ENCODE results near the gene CDH22. TPM values are rescaled to one million over a fixed set of nuclear protein-coding genes. Genes with fewer than 3 reads are reported as not detected.

Gene CDH22
- total RNA-seq, 1 donor from 2014 or later, result 0.09 TPM

DNA sequence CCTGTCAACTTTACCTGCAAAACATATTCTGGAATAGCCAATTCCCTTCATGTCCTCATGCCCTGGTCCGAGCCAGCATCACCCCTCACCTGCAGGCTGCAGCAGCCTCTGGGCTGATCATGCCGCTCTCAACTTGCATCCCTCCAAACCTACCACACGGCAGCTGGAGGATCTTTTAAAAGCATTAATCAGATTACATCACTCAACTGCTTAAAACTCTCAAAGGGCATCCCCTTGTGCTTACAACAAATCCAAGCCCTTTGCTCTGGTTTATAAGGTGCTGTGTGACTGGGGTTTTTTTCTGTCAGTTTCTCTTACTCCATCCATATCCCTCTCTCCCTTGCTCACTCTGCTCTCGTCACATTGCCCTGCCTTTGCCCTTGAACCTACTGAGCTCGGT is 166.2 kb downstream of the CDH22 start:
- Mint-ChIP-seq H3K4me1 (peaks cover 11% of the 10 kb centered on the region), H3K27me3 (ENCODE audit: low read depth) (peaks cover 36% of the 10 kb centered on the region), H3K9me3 (no peaks in the 10 kb centered on the region), H3K36me3 (ENCODE audit: low read depth) (no peaks in the 10 kb centered on the region), H3K4me3 (no peak overlapping the region), H3K27ac (ENCODE audit: unreplicated experiment) (no peak overlapping the region)
- no peak for DNase-seq (ENCODE audit: low read depth, low spot score)
- TF ChIP-seq, protein P1, sequence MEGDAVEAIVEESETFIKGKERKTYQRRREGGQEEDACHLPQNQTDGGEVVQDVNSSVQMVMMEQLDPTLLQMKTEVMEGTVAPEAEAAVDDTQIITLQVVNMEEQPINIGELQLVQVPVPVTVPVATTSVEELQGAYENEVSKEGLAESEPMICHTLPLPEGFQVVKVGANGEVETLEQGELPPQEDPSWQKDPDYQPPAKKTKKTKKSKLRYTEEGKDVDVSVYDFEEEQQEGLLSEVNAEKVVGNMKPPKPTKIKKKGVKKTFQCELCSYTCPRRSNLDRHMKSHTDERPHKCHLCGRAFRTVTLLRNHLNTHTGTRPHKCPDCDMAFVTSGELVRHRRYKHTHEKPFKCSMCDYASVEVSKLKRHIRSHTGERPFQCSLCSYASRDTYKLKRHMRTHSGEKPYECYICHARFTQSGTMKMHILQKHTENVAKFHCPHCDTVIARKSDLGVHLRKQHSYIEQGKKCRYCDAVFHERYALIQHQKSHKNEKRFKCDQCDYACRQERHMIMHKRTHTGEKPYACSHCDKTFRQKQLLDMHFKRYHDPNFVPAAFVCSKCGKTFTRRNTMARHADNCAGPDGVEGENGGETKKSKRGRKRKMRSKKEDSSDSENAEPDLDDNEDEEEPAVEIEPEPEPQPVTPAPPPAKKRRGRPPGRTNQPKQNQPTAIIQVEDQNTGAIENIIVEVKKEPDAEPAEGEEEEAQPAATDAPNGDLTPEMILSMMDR (conservative IDR thresholded peaks at IDR 0.05), result no peak

DNA sequence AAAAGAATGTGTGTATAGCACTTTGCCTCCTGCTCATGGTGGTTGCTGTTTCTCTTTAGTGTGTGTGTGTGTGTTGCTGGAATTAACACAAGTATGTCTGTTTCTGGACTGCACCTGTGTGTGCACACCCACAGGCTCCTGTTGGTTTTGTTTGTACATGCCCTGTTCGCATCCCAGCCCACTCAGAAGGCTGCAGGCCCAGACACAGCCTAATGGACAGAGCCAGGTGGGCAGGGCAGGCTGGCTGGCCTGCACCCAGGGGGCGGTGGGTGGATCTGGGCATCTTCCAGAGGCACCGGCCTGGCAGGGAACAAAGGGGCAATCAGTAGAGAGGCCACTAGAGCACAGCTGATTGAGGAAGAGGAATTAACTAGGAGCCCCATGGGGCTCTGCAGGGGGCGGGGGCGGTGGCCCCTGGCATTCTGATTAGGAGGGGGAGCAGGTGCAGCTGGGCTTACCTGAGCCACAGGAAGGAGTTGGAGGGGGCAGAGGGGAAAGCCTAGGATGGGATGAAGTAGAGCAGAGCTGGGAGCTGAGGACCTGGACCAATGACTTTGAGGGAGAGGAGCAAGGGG is 168.3 kb downstream of the CDH22 start:
- Mint-ChIP-seq H3K27ac (ENCODE audit: unreplicated experiment) (peak overlapping the region; percentile 89), H3K36me3 (ENCODE audit: low read depth) (no peaks in the 10 kb centered on the region), H3K4me3 (no peak overlapping the region), H3K4me1 (peaks cover 15% of the 10 kb centered on the region), H3K9me3 (no peaks in the 10 kb centered on the region), H3K27me3 (ENCODE audit: low read depth) (peaks cover 32% of the 10 kb centered on the region)
- no peak for DNase-seq (ENCODE audit: low read depth, low spot score)
- TF ChIP-seq, protein P1 (conservative IDR thresholded peaks at IDR 0.05), result no peak

DNA sequence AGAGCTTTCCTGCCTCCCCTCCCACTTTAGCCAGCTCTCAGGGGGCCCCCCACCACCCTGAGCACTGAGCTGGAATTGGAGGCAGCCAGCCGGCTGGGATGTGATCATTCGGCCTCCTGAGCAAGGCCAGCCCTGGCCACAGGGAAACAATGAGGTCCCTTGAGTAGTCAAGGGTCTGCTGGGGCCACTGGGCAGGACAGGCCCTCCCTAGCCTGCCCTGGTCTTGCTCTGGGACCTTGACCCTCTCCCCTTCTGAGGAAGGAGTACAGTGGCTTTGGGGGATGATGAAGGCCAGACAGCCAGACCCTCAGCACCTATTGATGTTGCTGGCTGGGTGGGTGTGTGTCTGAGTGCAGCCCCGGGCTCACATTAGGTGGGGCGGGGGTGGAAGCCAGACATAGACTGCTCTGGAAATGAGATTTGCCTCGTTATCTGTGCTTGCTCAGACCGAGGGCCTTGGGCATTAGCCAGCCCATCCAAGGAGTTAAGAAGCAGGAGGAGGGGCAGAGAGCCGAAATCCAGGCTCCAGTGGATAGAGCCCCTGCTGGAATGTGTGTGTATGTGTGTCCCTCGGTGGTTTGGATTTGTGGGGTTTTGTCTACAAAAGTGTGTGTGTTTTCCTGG is 168.9 kb downstream of the CDH22 start:
- TF ChIP-seq, protein P1 (conservative IDR thresholded peaks at IDR 0.05), result no peak
- Mint-ChIP-seq H3K4me1 (peaks cover 15% of the 10 kb centered on the region), H3K36me3 (ENCODE audit: low read depth) (no peaks in the 10 kb centered on the region), H3K27ac (ENCODE audit: unreplicated experiment) (peak overlapping the region; percentile 89), H3K9me3 (no peaks in the 10 kb centered on the region), H3K27me3 (ENCODE audit: low read depth) (peaks cover 32% of the 10 kb centered on the region), H3K4me3 (no peak overlapping the region)
- DNase-seq (ENCODE audit: low read depth, low spot score), result no peak

DNA sequence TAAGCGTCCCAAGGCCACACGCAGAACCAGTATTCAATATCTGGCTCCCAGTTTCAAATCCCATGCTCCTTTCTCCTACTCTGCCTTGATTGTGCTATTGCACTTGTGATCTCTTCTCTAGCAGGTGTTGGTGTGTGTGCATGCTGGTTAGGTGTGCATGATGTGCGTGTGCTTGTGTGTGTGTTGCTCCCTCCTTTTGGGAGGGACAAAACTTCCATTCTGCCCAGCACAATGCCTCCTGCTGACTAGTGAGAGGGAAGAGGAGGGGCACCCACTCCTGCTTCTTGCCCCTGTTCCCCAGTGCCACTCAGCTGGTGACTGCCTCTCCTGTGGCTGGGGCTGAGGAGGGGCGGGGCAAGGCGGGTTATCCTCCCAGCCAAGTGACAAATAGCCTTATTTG is 170.5 kb downstream of the CDH22 start:
- peaks cover 29% of the 10 kb centered on the region for H3K27me3 Mint-ChIP-seq (ENCODE audit: low read depth)
- H3K9me3 Mint-ChIP-seq, result no peaks in the 10 kb centered on the region
- DNase-seq (ENCODE audit: low read depth, low spot score), result no peak
- H3K4me3 Mint-ChIP-seq, result no peak overlapping the region
- H3K27ac Mint-ChIP-seq (ENCODE audit: unreplicated experiment), result no peak overlapping the region
- H3K36me3 Mint-ChIP-seq (ENCODE audit: low read depth), result no peaks in the 10 kb centered on the region
- TF ChIP-seq, protein P1 (conservative IDR thresholded peaks at IDR 0.05), result no peak
- H3K4me1 Mint-ChIP-seq, result peaks cover 16% of the 10 kb centered on the region

DNA sequence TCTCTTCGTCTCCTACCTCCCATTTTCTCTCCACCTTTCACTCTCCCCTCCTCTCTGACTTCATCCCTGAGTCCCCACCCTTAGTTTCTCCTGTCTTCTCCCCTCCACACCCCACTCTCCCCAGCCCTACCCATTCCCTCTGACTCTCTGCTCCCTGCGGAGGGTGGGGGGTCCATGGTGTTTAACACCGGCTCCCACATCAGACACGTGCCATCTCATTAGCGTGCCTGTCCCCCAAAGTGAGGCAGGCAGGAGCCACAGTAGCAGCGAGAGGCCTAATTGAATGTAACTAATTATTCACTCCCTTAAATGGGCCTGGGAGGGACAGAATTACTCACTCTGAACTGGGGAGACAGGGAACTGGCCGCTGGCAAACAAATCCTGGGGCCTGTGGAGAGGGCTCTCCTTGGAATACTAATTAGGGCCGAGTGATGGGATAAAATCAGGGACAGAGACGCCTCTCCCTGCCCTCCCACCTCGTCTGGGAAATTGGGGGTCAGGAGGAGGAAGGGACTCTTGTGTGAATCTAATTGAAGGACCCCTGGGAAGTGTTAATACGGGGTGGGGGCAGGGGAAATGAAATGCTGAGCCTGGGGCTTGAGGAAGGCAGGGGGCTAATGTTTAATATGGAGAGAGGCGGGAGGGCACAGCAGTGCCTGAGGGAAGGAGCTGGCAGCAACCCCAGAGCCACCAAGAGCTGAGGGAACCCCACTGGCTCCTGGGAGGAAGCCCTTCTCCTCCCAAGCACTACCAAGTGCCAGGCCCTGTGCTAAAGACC is 172.3 kb downstream of the CDH22 start:
- no peak for DNase-seq (ENCODE audit: low read depth, low spot score)
- peaks cover 27% of the 10 kb centered on the region for H3K27me3 Mint-ChIP-seq (ENCODE audit: low read depth)
- H3K36me3 Mint-ChIP-seq (ENCODE audit: low read depth), result no peaks in the 10 kb centered on the region
- TF ChIP-seq, protein P1 (conservative IDR thresholded peaks at IDR 0.05), result no peak
- peaks cover 21% of the 10 kb centered on the region for H3K4me1 Mint-ChIP-seq
- H3K9me3 Mint-ChIP-seq, result no peaks in the 10 kb centered on the region
- H3K27ac Mint-ChIP-seq (ENCODE audit: unreplicated experiment), result no peak overlapping the region
- H3K4me3 Mint-ChIP-seq, result no peak overlapping the region

All from neural crest cell (in vitro differentiated cells).